Occipital lobe (tissue), 2 donors: ENCODE data around the gene TPRKB. TPM values are rescaled to one million over a fixed set of nuclear protein-coding genes. Genes with fewer than 3 reads are reported as not detected.
A peak's percentile ranks its signal among the peaks of the same experiment; 100 is the strongest.
"Not testable (repeated sequence)": the region's sequence is repeated elsewhere in the genome, so short reads cannot be mapped to it uniquely, and the experiment has no call there.

Experiments
- DNase-seq: peaks from one replicate; lab custom pipeline; 2025; lab: John Stamatoyannopoulos, UW
- total RNA-seq: library from RNA; depleted of rRNA; stranded (reverse); fragments of >200 nt; gene quantifications from one replicate; pipeline ENCODE4 v1.2.3, GENCODE V29; 2014

TPRKB gene
- total RNA-seq, 1 donor from 2014 or later: 40.2 TPM

DNA sequence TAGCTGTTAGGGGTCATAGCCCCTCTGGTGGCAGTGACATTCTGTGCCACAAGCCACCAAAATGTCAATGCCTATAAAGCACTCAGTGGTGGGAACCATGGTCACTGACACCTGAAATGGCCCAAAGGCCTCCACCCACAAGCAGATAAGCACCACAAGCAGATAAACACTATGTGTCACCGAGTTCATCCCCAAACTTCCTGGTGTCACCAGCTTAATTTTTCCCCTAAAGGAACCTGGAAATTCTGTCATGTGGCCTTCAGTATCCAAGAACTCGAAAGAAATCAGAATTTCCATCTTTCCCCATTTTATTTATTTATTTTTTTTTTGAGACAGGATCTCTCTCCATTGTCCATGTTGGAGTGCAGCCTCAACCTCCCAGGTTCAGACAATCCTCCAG, 3.6 kb upstream of the TPRKB start:
- no peak for DNase-seq

- no peak for DNase-seq
Measured at GRCh38 chr2:73739101-73739500, 2.0 kb upstream of the TPRKB start.

- no peak for DNase-seq
Measured at GRCh38 chr2:73736378-73736777, 767 bp downstream of the TPRKB start.

GRCh38 chr2:73730810-73731209, 6.3 kb downstream of the TPRKB start:
- DNase-seq: peak; percentile 6

DNA sequence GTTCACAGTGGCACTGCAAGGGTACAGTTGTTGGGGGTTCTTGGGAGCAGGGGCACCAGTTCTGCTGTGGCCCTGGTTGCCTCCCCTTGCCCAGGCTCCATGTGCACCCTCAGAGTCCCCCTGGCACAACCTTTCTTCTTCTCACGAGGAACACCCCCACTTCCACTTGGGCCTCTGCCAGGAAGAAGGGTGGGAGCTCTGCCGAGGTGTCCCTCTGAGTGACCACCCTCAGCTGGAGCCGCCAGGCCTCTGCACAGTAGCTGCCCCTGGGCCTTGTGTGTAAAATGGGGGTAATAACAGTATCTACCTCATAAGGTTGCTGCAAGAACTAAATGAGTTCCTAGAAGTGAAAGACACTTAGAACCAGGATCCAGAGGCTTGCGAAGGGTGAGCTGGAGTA, 8.4 kb downstream of the TPRKB start:
- no peak for DNase-seq

GRCh38 chr2:73728043-73728442, 9.1 kb downstream of the TPRKB start:
- DNase-seq: no peak

DNA sequence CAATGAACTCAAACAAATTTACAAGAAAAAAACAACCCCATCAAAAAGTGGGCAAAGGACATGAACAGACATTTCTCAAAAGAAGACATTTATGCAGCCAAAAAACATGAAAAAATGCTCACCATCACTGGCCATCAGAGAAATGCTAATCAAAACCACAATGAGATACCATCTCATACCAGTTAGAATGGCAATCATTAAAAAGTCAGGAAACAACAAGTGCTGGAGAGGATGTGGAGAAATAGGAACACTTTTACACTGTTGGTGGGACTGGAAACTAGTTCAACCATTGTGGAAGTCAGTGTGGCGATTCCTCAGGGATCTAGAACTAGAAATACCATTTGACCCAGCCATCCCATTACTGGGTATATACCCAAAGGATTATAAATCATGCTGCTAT, 10.5 kb downstream of the TPRKB start:
- not testable (repeated sequence) for DNase-seq

GRCh38 chr2:73718851-73719621, 18.1 kb downstream of the TPRKB start:
- DNase-seq: no peak

DNA sequence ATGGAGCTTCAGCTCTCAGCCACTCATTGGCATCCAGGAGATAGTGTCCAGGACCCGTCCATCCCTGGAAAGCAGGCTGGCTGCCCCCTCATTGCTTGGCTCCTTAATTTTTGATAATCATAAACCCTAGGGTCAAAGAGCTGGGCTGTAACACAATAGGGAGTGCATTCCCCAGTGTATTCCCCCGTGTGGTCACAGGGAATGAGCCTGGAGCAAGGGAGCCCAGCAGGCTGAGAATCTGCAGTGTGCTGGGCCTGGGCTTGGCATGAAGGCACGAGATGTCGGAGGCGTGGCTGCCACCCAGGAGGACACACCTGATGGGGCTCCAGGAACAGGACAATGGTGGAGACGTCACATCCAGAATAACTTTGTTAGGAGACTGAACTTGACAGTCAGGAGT, 18.7 kb downstream of the TPRKB start:
- DNase-seq: no peak

DNA sequence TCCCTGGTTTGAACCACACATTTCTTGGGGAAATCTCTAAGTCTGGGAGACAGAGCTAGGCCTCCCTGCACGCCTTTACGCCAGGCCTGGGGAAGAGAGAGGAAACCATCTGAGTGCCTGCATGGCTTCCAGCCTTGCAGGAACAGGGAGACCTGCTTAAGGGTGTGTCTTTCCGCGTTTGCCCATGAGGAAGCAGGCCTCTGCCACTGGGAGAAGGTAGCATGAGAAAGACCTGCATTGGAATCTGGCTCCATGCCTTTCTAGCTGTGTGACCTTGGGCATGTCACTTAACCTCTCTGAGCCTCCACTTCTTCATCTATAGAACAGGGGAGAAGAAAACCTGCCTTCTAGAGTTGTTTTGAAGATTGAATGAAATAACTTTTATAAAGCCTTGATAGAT, 19.4 kb downstream of the TPRKB start:
- not testable (repeated sequence) for DNase-seq

- no peak for DNase-seq
Measured at GRCh38 chr2:73717251-73717606, 19.9 kb downstream of the TPRKB start.

GRCh38 chr2:73716543-73717250, 20.4 kb downstream of the TPRKB start:
- no peak for DNase-seq

- no peak for DNase-seq
Measured at GRCh38 chr2:73714091-73714490, 23.1 kb downstream of the TPRKB start.

DNA sequence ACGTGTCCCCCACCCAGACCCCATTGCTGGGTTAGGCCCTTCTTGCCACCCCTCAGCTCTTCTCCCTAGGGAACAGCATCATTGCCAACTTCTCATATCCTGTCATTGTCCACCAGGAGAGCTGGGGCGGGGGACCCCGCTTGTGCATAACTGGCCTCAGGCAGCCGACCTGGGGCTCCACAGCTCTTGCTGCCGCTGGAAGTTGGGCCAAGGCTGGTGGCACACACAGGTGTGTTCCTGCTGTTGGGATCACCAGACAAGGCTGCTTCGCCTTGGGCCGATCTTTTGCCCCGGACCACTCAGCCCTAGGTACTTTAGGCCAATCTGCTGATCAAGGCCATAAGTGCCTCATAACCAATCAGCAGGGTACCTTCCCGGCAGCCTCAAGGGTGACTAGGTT, 28.6 kb downstream of the TPRKB start:
- DNase-seq: no peak

DNA sequence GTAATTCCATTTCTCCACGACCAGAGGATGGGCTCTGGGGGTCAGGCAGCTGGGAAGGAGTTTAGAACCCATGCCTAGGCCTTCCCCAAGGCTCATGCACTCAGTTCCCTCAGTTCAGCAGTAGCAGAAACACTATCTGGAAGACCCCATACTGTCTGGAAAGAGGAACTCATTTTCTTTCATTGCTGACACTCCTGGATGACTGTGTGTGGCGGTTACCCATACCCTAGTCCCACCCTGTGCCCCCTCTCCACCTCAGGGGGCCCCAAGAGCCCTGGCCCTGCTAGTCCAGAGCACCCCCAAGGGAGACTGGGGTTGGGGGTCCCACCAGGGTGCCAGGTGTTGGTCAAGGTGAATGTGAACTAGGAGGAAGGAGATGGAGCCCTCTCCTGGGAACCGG, 29.5 kb downstream of the TPRKB start:
- no peak for DNase-seq

DNA sequence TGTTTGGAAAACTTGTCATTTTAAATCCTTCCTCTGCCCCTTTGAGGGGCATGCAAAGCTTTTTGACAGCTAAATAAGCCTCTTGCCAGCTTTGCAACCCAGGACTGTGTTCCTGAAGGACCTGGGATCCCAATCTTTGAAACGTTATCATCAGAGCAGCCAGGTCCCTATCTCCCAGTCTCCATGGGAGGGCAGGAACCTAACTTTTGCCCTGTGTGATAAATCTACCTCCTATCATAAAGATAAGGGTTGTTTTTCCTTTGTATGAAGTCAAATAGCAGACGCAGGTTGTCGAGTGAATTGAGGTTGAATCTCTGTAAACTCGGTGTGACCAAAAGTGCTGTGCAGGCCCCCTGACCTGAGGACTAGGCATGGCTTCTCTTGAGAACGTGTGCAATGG, 30.1 kb downstream of the TPRKB start:
- no peak for DNase-seq

GRCh38 chr2:73705091-73705490, 32.1 kb downstream of the TPRKB start:
- DNase-seq: no peak

DNA sequence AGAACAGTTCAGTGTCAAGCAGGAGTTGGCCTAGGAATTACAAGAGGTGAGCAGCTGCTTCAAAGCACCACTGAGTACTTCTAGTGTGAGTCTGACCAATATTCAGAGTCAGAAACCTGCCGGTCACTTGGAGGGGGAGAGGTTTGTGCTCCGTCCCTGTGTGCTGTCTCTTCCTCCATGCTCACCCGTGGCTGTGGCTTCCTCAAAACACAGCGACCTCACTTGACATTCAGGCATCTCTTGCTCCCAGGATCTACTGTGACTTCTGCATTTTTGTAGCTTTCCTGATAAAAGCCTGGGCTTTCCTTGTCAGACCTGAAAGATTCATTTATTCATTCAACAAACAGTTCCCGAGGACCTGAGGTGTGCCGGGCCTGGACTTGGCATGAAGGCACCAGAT, 32.9 kb downstream of the TPRKB start:
- no peak for DNase-seq

GRCh38 chr2:73703675-73704074, 33.5 kb downstream of the TPRKB start:
- no peak for DNase-seq

DNA sequence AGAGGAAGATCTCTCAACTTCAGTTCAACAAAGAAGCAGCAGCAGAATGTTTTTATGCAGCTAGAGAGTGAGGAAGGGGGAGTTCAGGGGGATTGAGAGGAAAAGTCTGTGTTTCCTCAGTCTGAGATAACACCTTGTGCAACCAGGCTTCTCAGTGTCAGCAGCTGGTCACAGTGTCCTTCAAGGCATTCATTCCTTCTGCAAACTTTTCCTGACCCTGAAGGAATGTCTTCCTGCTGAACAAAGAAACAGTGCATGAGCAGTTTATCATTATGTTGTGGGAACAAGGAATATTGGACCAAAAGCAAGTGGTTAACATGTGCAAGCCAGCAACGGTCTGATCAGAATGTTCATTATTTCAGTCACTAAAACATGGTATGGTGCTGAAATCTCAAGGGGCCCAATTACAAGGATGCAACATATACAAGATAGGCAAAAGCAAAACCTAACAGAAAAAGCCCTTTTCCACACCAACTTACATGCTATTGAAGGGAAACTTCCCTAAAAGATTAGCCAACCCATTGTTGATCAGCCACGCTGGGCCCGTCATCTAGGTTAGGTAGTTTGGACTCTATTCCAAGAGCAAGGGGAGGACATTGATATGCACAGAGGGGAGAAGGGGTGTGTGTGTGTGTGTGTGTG, 34.2 kb downstream of the TPRKB start:
- DNase-seq: not testable (repeated sequence)

DNA sequence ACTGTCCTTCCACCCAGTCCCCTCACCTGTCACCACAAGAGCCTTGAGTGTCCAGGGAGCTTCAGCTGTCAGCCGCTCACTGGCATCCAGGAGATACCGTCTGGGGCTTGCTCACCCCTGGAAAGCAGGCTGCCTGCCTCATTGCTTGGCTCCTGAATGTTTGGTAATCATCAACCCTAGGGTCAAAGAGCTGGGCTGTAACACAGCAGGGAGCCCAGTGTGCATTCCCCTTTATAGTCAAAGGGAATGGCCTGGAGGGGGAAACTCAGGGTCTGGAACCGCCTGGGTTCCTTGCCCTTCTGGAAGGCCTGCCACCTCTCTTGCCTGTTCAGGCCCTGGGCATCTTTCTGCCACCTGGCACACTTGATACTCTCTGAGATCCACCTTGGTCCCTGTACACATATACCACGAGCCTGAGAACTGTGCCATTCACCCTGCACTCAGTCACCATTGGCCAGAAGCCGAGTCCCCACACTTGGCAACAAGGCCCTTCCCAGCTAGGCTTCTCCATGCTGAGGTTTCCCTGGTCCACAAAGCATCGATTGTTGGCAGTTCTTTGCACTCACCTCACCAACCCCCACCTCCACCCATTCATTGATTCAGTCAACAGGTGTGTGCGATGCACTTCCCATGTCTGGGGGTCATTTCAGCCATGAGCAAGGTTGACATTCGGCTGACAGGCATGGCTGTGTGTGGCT, 35.0 kb downstream of the TPRKB start:
- no peak for DNase-seq

GRCh38 chr2:73701448-73701765, 35.7 kb downstream of the TPRKB start:
- not testable (repeated sequence) for DNase-seq
